H1 (cell line): ENCODE results near the gene GBX1. TPM values are rescaled to one million over a fixed set of nuclear protein-coding genes. Genes with fewer than 3 reads are reported as not detected.

Source experiments
- POU5F1 ChIP-seq: IDR thresholded peaks from 2 replicates; pipeline ENCODE4 v1.6.1; 2011; ENCODE audit warnings: low read depth, mild to moderate bottlenecking, low read length, moderate library complexity
- RFX5 ChIP-seq: IDR thresholded peaks from 2 replicates; pipeline ENCODE4 v1.6.1; 2011; ENCODE audit warnings: low read depth, low read length, improper control_type of control experiment, borderline replicate concordance
- polyA plus RNA-seq, 7 experiments: library from polyadenylated mRNA; depleted of rRNA in 3 of 7; stranded (reverse) in 5 of 7; unstranded in 2 of 7; fragments of >200 nt in 5 of 7; fragments of 200-250 nt in 2 of 7; gene quantifications; 1 replicate in 5 of 7; 2 replicates in 1 of 7; 4 replicates in 1 of 7; pipeline versions ENCODE4 v1.2.1 to v1.2.3, GENCODE V29; 2011 to 2013; ENCODE audit warnings: missing spikeins in 2 of 7, mixed read lengths in 2 of 7
- total RNA-seq: library from RNA; stranded (reverse); fragmentation: NEBNext Ultra II Directional; extraction: Animal tissue kit (Norgen Biotek cat#: 25700); gene quantifications from 2 replicates; pipeline ENCODE4 v1.2.1, GENCODE V29; 2021

Gene GBX1
- total and polyA plus RNA-seq, 2 of the 8 experiments (the other 6 are each of a cell fraction or from before 2014, with no cell fraction given), result not detected

GRCh38 chr7:151189038-151189437, 21.5 kb upstream of the GBX1 start (continued):
- no peak for TF ChIP-seq POU5F1
- no peak for TF ChIP-seq RFX5
